ENCODE results near the gene SLC9A9. TPM values are rescaled to one million over a fixed set of nuclear protein-coding genes. Genes with fewer than 3 reads are reported as not detected.

SLC9A9 gene
- total RNA-seq, 1 donor = 3.5 TPM

GRCh38 chr3:143471705-143472104, 376.6 kb downstream of the SLC9A9 start:
- TF ChIP-seq CTCF (IDR thresholded peaks at IDR 0.05; ENCODE audit: insufficient read depth, low read depth, low read length) = no peak
- no peak overlapping the region for H3K4me3 ChIP-seq (ENCODE audit: low read depth, low read length)
- DNase-seq (ENCODE audit: low read depth) = no peak

GRCh38 chr3:143469159-143469558, 379.1 kb downstream of the SLC9A9 start:
- no peak for DNase-seq (ENCODE audit: low read depth)
- TF ChIP-seq CTCF (IDR thresholded peaks at IDR 0.05; ENCODE audit: insufficient read depth, low read depth, low read length) = no peak
- H3K4me3 ChIP-seq (ENCODE audit: low read depth, low read length) = no peak overlapping the region

GRCh38 chr3:143465666-143466065, 382.6 kb downstream of the SLC9A9 start:
- H3K4me3 ChIP-seq (ENCODE audit: low read depth, low read length) = no peak overlapping the region
- TF ChIP-seq CTCF (IDR thresholded peaks at IDR 0.05; ENCODE audit: insufficient read depth, low read depth, low read length) = no peak
- no peak for DNase-seq (ENCODE audit: low read depth)

- H3K4me3 ChIP-seq (ENCODE audit: low read depth, low read length) = no peak overlapping the region
- no peak for DNase-seq (ENCODE audit: low read depth)
- no peak for TF ChIP-seq CTCF (IDR thresholded peaks at IDR 0.05; ENCODE audit: insufficient read depth, low read depth, low read length)
Observed at GRCh38 chr3:143464850-143465249, 383.4 kb downstream of the SLC9A9 start.

GRCh38 chr3:143455480-143455879, 392.8 kb downstream of the SLC9A9 start:
- no peak for TF ChIP-seq CTCF (IDR thresholded peaks at IDR 0.05; ENCODE audit: insufficient read depth, low read depth, low read length)
- H3K4me3 ChIP-seq (ENCODE audit: low read depth, low read length) = no peak overlapping the region
- DNase-seq (ENCODE audit: low read depth) = no peak

- H3K4me3 ChIP-seq (ENCODE audit: low read depth, low read length) = no peak overlapping the region
- no peak for DNase-seq (ENCODE audit: low read depth)
- no peak for TF ChIP-seq CTCF (IDR thresholded peaks at IDR 0.05; ENCODE audit: insufficient read depth, low read depth, low read length)
Observed at GRCh38 chr3:143450632-143451031, 397.6 kb downstream of the SLC9A9 start.

GRCh38 chr3:143447491-143447890, 400.8 kb downstream of the SLC9A9 start:
- no peak for DNase-seq (ENCODE audit: low read depth)
- TF ChIP-seq CTCF (IDR thresholded peaks at IDR 0.05; ENCODE audit: insufficient read depth, low read depth, low read length) = no peak
- no peak overlapping the region for H3K4me3 ChIP-seq (ENCODE audit: low read depth, low read length)
